Measurements from ENCODE around the gene CCDC159.
A peak's percentile ranks its signal among the peaks of the same experiment; 100 is the strongest.
"Not testable (repeated sequence)": the region's sequence is repeated elsewhere in the genome, so short reads cannot be mapped to it uniquely, and the experiment has no call there.

CCDC159 gene

GRCh38 chr19:11338569-11339253 lies 7.6 kb upstream of the CCDC159 start:
- no peak for DNase-seq

GRCh38 chr19:11339254-11340098 lies 6.8 kb upstream of the CCDC159 start, which contains the start of gene RAB3D:
RAB3D (minus strand) TSS chr19:11339657; CDS start chr19:11337399, 2,258 bp downstream.
- peak; percentile 70 for DNase-seq

- DNase-seq: not testable (repeated sequence)
These were observed 6.2 kb upstream of the CCDC159 start for GRCh38 chr19:11340099-11340467.

GRCh38 chr19:11342429-11342828 lies 3.9 kb upstream of the CCDC159 start:
- no peak for DNase-seq

- DNase-seq: no peak
These were observed 1.1 kb upstream of the CCDC159 start for GRCh38 chr19:11345122-11345803.

- DNase-seq: no peak
These were observed 1.3 kb downstream of the CCDC159 start for GRCh38 chr19:11347546-11348039.

GRCh38 chr19:11349171-11349570 lies 2.9 kb downstream of the CCDC159 start:
- no peak for DNase-seq

- not testable (repeated sequence) for DNase-seq
These were observed 7.8 kb downstream of the CCDC159 start for GRCh38 chr19:11354102-11354501.

GRCh38 chr19:11355160-11356073 lies 9.1 kb downstream of the CCDC159 start, which contains the start of gene PLPPR2:
PLPPR2 (plus strand) TSS chr19:11355432; CDS start chr19:11357674, 2,242 bp downstream.
- DNase-seq: peak; percentile 57

- DNase-seq: no peak
These were observed 9.7 kb downstream of the CCDC159 start for GRCh38 chr19:11356074-11356397.

GRCh38 chr19:11356676-11357550 lies 10.6 kb downstream of the CCDC159 start:
- DNase-seq: no peak

- DNase-seq: no peak
These were observed 13.1 kb downstream of the CCDC159 start for GRCh38 chr19:11359421-11359820.

GRCh38 chr19:11361037-11361770 lies 14.9 kb downstream of the CCDC159 start:
- DNase-seq: no peak

GRCh38 chr19:11361771-11362731 lies 15.7 kb downstream of the CCDC159 start:
- DNase-seq: no peak

GRCh38 chr19:11363881-11364280 lies 17.6 kb downstream of the CCDC159 start:
- DNase-seq: no peak

- DNase-seq: no peak
These were observed 18.1 kb downstream of the CCDC159 start for GRCh38 chr19:11364296-11364904.

GRCh38 chr19:11364935-11365334 lies 18.6 kb downstream of the CCDC159 start:
- DNase-seq: no peak

- no peak for DNase-seq
These were observed 19.3 kb downstream of the CCDC159 start for GRCh38 chr19:11365557-11366117.
